ENCODE data around the gene RTP2. TPM values are rescaled to one million over a fixed set of nuclear protein-coding genes. Genes with fewer than 3 reads are reported as not detected.

The RTP2 gene
- total and polyA plus RNA-seq, 10 of the 15 experiments (the other 5 are each of a cell fraction or from before 2014, with no cell fraction given) = not detected

GRCh38 chr3:187740421-187741399, 38.4 kb upstream of the RTP2 start (continued):
- TF ChIP-seq, protein P1, sequence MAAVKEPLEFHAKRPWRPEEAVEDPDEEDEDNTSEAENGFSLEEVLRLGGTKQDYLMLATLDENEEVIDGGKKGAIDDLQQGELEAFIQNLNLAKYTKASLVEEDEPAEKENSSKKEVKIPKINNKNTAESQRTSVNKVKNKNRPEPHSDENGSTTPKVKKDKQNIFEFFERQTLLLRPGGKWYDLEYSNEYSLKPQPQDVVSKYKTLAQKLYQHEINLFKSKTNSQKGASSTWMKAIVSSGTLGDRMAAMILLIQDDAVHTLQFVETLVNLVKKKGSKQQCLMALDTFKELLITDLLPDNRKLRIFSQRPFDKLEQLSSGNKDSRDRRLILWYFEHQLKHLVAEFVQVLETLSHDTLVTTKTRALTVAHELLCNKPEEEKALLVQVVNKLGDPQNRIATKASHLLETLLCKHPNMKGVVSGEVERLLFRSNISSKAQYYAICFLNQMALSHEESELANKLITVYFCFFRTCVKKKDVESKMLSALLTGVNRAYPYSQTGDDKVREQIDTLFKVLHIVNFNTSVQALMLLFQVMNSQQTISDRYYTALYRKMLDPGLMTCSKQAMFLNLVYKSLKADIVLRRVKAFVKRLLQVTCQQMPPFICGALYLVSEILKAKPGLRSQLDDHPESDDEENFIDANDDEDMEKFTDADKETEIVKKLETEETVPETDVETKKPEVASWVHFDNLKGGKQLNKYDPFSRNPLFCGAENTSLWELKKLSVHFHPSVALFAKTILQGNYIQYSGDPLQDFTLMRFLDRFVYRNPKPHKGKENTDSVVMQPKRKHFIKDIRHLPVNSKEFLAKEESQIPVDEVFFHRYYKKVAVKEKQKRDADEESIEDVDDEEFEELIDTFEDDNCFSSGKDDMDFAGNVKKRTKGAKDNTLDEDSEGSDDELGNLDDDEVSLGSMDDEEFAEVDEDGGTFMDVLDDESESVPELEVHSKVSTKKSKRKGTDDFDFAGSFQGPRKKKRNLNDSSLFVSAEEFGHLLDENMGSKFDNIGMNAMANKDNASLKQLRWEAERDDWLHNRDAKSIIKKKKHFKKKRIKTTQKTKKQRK (IDR thresholded peaks at IDR 0.05; ENCODE audit: low read depth, low read length) = no peak
- TF ChIP-seq, protein P2, sequence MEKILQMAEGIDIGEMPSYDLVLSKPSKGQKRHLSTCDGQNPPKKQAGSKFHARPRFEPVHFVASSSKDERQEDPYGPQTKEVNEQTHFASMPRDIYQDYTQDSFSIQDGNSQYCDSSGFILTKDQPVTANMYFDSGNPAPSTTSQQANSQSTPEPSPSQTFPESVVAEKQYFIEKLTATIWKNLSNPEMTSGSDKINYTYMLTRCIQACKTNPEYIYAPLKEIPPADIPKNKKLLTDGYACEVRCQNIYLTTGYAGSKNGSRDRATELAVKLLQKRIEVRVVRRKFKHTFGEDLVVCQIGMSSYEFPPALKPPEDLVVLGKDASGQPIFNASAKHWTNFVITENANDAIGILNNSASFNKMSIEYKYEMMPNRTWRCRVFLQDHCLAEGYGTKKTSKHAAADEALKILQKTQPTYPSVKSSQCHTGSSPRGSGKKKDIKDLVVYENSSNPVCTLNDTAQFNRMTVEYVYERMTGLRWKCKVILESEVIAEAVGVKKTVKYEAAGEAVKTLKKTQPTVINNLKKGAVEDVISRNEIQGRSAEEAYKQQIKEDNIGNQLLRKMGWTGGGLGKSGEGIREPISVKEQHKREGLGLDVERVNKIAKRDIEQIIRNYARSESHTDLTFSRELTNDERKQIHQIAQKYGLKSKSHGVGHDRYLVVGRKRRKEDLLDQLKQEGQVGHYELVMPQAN (conservative IDR thresholded peaks at IDR 0.05) = no peak
- TF ChIP-seq SMARCA5 (IDR thresholded peaks at IDR 0.05) = peak; percentile 18; the same call in 1 of the 2 replicates
- no peak for TF ChIP-seq BHLHE40 (IDR thresholded peaks at IDR 0.05; ENCODE audit: borderline replicate concordance in 1 of 2, low read depth in 2 of 2, low read length in 1 of 2)
- TF ChIP-seq RUNX3 (IDR thresholded peaks at IDR 0.05; ENCODE audit: low read length) = peak; percentile 60
- TF ChIP-seq ZSCAN29 (IDR thresholded peaks at IDR 0.05) = no peak
- no peak for TF ChIP-seq ELK1 (IDR thresholded peaks at IDR 0.05; ENCODE audit: low read depth, low read length)

Measured in GM12878 (cell line).